NCI-H1092 treated with DMSO at 0.1 percent for 48 hours (cell line): Measurements from ENCODE around the gene TTN.
"Not testable (repeated sequence)": the region's sequence is repeated elsewhere in the genome, so short reads cannot be mapped to it uniquely, and the experiment has no call there.

Source experiments
- DNase-seq: peaks from one replicate; lab custom pipeline; 2025; lab: John Stamatoyannopoulos, UW

Gene TTN

DNA sequence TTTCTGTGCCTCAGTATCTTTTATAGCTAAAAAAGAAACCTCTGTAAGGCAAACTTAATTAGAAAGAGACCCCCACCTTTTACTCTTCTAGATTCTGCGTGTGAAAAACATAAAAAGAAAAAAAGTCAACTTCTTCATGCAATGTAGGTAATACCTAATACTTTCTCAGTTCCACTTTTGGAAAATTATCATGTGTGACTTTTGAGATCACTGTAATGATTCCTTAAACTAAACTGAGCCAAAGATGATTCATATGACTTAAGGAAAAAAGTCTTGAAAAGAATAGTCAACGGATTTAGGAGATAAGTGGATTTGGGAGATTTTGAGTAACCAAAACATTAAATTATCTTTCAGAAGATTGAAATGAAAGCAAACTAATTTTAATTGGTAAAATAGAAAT is 278.0 kb downstream of the TTN start:
- DNase-seq: no peak

DNA sequence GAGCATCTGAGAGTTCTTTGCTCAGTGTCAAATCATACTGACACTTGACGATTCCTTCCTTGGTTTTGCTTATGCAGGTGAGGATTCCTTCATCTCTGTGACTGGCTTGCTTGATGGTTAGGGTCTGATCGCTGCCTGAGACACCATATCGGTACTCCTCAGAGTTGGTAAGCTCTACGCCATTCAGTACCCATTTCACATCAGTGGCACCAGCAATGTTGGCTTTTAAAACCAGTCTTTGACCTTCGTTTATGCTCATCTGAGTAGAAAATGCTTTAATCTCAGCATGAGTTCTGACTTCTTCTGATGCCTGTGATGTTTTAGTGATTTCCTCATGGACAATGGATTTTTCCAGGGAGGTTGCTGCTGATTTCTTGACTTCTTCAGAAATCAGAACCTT is 278.6 kb downstream of the TTN start:
- no peak for DNase-seq

DNA sequence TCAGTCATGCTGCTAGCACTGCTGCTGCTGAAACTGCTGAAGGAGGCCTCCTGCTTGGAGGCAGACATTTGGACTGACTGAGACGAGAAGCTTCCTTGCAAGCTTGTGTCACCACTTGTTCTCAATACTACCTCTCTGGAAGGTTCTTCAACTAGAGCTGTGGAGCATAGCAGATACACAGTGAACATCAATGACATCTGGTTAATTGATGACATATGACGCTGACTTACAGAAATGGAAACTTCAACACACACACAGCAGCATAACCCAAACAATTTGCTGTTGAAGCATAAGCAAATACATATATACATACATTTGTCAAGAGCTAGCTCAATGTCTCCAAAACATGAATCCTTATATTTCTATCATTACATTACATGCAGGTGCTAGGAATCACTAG is 279.6 kb downstream of the TTN start:
- no peak for DNase-seq

DNA sequence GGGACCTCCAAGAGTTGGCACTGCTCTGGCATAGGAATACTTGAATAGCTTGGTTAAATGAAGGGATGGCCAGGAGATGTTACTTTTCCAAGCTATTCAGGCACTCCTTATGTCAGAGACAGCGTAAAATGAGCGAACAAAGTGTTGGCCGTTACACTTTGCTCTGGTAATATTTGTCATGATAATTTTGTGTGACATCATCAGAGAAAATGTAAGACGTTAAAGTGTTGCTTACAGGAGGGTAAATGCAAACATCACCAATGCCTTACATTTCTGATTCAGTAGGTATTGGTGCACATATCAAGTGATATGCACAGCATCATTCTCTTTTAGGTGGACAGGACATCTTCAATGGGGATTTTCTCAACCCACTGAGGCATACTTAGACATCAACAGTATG is 281.0 kb downstream of the TTN start:
- no peak for DNase-seq

DNA sequence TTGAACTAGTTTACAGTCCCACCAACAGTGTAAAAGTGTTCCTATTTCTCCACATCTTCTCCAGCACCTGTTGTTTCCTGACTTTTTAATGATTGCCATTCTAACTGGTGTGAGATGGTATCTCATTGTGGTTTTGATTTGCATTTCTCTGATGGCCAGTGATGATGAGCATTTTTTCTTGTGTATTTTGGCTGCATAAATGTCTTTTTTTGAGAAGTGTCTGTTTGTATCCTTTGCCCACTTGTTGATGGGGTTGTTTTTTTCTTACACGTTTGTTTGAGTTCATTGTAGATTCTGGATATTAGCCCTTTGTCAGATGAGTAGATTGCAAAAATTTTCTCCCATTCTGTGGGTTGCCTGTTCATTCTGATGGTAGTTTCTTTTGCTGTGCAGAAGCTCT is 281.8 kb downstream of the TTN start:
- DNase-seq: not testable (repeated sequence)

DNA sequence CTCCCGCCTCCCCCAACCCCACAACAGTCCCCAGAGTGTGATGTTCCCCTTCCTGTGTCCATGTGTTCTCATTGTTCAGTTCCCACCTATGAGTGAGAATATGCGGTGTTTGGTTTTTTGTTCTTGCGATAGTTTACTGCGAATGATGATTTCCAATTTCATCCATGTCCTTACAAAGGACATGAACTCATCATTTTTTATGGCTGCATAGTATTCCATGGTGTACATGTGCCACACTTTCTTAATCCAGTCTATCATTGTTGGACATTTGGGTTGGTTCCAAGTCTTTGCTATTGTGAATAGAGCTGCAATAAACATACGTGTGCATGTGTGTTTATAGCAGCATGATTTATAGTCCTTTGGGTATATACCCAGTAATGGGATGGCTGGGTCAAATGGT is 282.2 kb downstream of the TTN start:
- DNase-seq: not testable (repeated sequence)

DNA sequence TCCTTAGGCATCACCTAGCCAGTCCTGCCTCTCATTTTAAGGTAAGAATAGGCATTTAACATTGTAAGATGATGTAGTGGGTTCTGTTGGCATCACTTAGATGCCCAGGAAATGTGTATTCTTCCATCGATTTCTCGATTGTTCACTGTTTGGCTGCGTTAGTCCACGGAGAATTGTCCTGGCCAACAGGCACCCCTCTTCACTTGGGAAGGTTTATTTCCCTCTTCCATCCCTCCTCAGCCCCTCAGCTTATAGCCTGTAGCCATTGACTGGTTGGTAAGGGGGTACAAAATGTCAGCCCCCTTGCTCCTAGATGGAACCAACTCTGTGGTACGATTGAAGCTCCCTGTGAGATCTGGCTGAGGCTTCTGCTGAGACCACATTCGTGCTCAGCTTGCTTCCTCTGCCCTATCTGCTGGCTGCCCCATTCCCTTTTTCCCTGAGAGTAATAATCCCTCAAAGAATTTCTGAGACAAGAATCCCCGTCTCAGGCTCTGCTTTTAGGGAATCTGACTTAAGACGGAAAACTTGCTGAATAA is 283.6 kb downstream of the TTN start:
- DNase-seq: no peak

DNA sequence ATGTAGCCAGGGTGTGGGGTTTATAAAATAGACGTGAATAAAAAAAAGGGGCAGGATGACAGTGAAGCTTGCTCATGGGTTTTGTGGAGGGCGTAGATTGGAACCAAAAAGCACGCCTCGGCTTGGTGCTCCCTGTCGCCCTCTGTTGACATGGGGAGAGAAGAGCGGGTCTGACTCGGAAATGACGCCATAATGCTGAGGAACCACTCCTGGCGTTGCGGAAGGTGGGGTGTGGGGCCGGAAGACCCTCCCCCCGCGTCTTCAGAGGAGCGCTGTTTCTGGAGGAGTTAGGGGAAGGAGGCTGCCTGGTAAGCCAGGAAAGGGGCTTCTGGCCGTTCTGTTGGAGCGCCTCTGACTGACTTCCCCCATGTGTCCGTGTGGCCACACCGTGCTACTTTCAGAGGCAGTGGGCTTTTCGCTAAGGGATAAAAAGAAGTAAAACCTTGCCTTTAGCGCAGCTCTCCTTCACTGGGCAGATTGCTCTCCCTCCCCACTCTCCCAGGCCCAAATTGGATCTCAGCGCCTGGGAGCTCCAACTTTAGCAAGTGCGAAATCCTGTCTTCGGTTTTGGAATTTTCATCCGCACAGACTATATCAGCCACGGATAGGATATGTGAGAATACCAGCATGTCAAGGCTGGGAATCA is 284.1 kb downstream of the TTN start:
- DNase-seq: peak; percentile 31

DNA sequence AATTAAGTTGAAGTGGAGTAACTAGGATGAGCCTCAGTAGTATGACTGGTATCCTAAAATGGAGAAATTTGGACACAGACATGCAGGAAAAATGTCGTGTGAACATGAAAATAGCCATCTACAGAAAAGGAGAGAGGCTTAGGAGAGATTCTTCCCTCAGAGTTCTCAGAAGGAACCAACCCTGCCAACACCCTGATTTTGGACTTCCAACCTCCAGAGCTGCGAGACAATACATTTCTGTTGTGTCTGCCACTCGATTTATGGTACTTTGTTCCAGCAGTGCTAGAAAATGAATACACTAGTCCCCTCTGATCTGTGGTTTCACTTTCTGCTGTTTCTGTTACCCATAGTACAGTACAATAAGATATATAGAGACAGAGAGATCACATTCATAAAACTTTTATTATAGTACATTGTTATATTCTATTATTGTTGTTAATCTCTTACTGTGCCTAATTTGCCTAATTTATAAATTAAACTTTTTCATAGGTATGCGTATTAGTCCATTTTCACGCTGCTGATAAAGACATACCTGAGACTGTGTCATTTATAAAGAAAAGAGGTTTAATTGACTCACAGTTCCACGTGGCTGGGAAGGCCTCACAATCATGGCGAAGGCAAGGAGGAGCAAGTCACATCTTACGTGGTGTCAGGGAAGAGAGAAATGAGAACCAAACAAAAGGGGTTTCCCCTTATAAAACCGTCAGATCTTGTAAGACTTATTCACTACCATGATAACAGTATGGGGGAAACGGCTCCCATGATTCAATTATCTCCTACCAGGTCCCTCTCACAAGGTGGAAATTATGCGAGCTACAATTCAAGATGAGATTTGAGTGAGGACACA is 285.7 kb downstream of the TTN start:
- no peak for DNase-seq

DNA sequence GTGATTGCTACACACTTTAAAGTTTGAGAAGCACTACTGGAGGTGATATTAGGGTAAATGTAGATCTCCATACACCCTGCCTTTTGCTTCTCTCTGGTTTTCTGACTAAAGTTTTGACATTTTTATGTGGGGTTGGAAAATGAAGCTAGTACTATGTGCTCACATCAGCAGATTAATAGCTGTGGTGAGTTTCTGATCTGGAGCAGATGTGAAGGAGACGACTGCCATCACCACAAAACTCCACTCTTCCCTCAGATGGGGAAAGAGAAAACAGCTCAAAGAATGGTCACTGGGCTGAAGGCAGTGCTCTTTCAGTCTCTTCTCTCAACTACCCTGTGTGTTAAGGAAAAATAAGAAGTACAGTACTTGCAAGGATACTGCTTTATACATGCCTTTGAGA is 289.7 kb downstream of the TTN start:
- DNase-seq: no peak

DNA sequence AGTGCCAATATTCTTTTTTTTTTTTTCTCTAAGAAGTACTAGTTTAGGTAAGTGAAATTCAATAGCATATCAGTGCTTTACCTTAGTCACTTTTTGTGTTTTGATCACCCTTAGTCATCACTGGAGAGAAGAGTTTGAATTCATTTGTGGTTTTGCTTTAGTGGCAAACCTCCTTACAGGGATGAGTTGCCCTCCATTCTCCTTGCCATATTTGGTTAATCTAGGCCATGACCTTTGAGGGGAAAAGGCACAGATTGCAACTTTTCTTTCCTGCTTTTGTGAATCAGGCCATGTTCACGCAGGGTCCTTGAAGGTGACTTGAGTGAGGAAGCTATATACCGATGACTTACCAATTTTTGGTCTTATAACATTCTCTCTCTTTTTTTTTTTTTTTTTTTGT is 292.6 kb downstream of the TTN start:
- DNase-seq: no peak

DNA sequence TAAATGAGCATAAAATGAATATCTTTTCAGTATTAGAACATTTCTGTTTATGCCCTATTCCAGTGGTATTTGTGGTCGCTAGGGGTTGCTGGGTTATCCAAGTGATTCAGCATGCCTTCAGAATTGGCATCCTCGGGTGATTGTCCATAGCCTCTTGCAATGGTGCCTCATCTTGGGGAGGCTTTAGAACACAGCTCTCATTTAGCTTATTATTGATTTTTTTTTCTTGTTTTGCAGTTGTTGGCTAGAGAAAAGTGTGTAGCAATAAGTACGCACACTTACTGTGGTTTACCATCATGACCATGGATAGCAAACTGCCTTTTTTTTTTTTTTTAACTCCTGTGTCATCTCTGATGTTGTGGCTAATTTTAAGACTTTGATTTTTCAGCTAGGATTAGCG is 293.3 kb downstream of the TTN start:
- no peak for DNase-seq

DNA sequence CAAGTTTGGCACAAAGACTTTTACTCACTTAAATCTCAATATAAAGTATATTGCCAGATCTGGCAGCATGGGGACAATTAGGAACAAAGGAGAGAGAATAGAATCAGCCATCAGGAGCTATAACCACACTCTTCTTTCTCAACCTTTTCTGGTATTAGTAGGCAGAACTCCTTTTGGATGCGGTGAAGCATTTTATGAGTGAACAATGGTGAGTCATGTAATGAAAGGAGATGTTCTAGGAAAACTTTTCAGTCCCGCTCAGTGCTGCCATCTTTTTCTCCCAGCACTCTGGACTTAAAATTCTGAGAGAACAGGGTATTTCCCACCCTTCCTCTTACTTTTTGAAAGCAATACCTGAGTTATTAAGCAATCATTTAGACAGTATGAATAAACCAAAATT is 294.7 kb downstream of the TTN start:
- DNase-seq: no peak

DNA sequence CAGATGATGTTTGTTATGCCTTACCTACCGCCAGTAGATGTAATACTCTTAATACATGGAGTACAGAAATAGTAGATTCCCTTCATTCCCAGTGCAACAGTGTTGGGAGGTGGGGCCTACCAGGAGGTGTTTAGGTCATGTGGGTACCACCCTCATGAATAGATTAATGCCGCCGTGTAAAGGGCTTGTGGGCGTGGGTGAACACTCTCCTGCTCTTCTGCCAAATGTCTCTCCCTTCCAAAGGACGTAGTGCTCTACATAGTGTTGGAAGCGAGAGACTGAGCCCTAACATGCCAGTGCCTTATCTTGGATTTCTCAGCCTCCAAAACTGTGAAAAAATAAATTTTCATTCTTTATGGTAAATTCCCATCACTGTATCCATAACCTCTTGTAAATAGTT is 296.8 kb downstream of the TTN start:
- DNase-seq: no peak

DNA sequence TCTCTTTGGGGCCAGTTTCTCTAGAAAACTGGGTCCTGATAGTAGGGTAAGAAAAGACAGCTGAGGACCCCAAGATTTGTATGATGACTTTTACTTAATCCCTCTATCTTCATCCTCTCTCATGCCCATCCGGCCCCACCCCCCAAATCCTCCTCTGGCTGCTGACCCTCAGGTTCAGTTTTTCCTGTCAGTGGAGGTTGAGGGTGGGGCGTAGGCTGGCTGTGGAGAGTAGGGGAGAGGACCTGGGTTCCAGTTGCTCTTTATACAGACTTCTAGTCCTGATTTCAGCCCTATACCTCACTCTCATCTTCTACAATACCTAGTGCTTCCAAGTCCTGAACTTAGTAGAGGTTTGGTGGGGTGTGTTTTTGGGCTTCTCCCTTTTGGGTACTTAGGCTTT is 298.6 kb downstream of the TTN start:
- no peak for DNase-seq

DNA sequence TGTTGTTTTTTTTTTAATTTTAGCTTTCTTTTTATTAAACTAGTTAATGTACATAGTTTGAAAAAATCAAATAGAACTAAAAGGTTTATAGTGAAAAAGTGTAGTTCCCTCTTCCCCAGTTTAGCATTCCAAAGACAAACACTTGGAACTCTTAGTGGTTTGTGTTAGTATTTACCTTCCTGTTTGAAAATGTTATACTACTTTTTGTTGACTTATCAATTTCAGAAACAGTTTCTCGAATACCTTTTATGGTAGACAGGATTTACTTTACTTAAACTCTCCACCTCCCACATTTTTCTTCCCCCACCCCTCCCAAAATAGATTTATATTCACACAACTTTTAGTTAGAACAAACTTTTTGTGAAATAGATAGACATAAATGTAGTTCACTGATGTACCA is 300.3 kb downstream of the TTN start:
- DNase-seq: no peak

DNA sequence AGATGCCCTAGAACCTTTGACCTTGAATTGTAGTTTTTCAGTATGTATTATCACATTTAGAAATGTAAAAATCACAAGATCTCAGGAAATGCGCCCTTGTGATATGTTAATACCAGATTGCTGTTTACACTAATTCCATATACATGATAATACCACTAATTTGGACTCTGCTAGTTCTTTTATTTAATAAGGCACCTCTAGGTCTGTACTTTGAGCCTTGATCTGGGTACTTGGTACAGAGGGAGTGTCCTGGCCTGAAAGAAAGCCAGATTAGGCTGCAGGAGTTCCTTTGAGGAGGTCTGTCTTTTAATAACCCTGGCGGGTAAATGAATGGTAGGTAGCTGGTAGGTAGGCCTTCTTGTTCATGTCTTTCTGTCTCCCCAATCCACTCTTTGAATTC is 300.7 kb downstream of the TTN start:
- DNase-seq: no peak

DNA sequence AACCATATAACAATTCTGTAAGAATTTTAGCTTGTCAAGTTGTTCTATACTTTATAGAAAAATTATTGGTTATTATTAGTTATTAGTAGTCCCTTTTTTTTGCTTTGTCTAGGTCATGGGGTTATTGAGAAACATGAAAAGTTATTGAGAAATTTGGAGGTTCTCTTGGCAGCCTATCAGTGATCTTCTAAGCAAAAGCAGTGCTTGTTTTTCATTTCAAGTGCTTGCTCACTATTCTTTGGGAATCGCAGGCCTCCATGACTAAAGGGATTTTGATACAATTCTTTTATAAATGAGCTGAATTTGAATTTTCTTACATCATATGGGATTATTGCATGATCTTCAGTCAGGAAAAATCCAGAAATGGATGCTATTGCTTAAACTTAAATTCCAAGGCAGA is 301.1 kb downstream of the TTN start:
- DNase-seq: no peak

DNA sequence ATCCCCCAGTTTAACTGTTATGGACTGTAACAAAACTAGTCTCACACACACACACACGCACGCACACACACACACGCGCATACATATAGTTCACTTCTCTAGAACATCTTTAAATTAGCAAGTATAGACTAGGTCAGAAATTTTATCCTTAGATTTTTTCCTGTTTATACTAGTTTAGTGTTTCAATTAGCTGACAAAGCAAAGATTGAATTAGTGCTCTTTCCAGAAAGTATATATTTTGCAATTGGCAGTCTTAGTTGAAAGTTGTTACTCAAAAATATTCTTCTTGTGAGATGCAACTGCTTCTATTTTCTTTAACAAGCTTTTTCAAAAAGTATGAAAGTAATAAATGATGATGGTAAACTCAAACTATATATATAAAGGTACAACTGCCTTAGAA is 304.5 kb downstream of the TTN start:
- DNase-seq: no peak

DNA sequence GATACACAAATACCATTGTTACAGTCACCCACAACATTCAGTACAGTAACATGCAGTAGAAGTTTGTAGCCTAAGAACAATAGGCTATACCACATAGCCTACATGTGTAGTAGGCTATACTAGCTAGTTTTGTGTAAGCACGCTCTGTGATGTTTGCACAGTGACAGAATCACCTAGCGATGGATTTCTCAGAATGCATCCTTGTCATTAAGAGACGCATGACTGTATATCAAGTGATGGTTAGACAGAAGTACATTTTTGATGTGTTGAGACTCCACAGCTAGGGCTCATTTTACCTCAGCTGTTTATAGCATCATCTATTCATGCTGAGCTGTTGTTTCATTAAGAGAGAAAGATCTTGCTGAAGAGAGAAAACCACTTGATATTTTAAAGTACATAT is 307.6 kb downstream of the TTN start:
- DNase-seq: no peak

DNA sequence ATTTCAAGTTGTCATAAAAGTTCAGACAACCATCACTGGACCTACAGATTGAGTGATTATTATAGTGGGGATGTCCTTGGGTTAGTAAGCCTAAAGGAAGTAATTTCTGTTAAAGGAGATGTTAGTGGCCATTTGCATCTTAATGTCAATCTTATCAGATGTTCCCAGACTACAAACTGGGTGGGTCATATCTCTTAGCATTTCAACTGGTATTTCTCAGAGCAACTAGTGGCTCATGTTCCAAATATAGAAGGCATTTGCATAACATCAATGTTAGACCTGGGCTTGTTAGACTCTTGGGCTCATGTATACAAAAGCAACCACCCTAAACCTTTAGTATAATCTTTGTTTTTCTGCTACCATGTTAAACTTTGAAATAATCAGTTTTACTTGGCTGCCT is 309.1 kb downstream of the TTN start:
- DNase-seq: no peak

DNA sequence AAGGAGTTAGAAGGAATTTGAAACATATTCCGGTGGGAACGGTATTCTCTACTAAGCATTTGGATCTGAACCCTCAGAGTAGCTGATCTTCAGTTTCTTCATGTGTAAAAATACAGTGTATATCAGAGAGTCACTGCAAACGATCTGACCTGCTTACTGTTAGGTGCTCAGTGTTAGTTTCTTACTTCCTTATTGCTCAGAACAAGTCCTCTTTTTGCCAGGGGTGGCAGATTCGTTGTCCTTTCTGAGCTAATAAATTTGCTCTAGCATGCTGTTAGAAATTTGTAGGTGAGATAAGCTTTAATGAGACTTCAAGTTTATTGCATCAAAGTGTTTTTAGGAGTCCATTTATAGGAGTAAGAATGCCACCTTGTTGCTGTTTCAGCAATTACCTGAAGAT is 311.2 kb downstream of the TTN start:
- no peak for DNase-seq

DNA sequence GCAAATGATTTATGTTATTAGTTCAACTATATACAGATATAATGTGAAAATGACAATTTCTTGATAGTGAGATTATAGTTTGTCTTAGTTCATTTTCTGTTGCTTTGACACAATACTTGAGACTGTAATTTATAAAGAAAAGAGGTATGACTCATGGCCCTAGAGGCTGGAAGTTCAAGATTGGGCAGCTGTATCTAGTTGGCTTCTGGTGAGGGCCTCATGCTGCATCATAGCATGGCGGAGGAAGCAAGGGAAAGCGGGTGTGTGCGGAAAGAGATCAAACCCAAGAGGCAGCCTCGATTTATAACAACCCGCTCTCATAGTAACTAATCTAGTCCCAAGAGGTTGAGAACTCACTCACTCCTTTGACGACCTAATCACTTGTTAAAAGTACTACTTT is 315.6 kb downstream of the TTN start:
- no peak for DNase-seq

DNA sequence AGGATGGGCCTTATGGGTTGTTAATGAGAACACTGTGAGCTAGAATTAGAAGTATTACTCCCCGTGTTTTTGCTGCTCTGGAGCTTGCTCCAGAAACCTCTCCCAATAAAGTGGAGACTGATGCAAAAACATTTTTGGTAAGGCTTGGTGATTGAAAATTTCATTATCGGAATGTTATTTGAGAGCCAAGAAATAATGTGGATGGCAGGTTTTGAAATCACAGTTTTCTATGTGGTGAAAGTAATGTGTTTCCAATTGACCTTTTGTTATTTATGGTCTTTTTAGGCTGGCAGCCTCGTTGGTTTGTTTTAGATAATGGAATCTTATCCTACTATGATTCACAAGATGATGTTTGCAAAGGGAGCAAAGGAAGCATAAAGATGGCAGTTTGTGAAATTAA is 321.9 kb downstream of the TTN start:
- no peak for DNase-seq
